Smooth muscle cell (in vitro differentiated cells): ENCODE measurements around the gene ALKAL2. TPM values are rescaled to one million over a fixed set of nuclear protein-coding genes. Genes with fewer than 3 reads are reported as not detected.

ENCODE experiments used
- DNase-seq: peaks from one replicate; lab custom pipeline; 2025; ENCODE audit not compliant: unreplicated experiment; lab: John Stamatoyannopoulos, UW
- H2AFZ ChIP-seq: fragments of 200-600 bp; sonication (generic); 2 replicates; pipeline ENCODE4 v1.6.0; 2016; ENCODE audit warnings: antibody characterized with exemption, low read depth, mild to moderate bottlenecking
- H3F3A ChIP-seq: fragments of 200-600 bp; sonication (generic); 2 replicates; pipeline ENCODE4 v1.6.0; 2017; ENCODE audit warnings: antibody characterized with exemption, low read depth
- H3K27ac ChIP-seq: fragments of 200-600 bp; sonication (generic); 2 replicates; pipeline ENCODE4 v1.5.1; 2016; ENCODE audit warnings: low read depth, mild to moderate bottlenecking
- H3K27me3 ChIP-seq: fragments of 200-600 bp; sonication (generic); 2 replicates; pipeline ENCODE4 v1.6.1; 2016; ENCODE audit warnings: low read depth, mild to moderate bottlenecking
- H3K36me3 ChIP-seq: fragments of 200-600 bp; sonication (generic); 2 replicates; pipeline ENCODE4 v1.5.1; 2016; ENCODE audit warnings: low read depth
- H3K4me1 ChIP-seq: fragments of 200-600 bp; sonication (generic); 2 replicates; pipeline ENCODE4 v1.5.1; 2016; ENCODE audit warnings: low read depth
- H3K4me2 ChIP-seq: fragments of 200-600 bp; sonication (generic); 2 replicates; pipeline ENCODE4 v1.6.0; 2016; ENCODE audit warnings: mild to moderate bottlenecking
- H3K4me3 ChIP-seq: fragments of 200-600 bp; sonication (generic); 2 replicates; pipeline ENCODE4 v1.5.1; 2016; ENCODE audit warnings: mild to moderate bottlenecking
- H3K79me2 ChIP-seq: fragments of 200-600 bp; sonication (generic); 2 replicates; pipeline ENCODE4 v1.6.0; 2016; ENCODE audit warnings: low read depth, mild to moderate bottlenecking
- H3K9ac ChIP-seq: fragments of 200-600 bp; sonication (generic); 2 replicates; pipeline ENCODE4 v1.6.0; 2016; ENCODE audit warnings: low read depth
- H3K9me3 ChIP-seq: fragments of 200-600 bp; sonication (generic); replicated peaks from 2 replicates; pipeline ENCODE4 v1.5.1; 2016; ENCODE audit warnings: low read depth
- H4K20me1 ChIP-seq: fragments of 200-600 bp; sonication (generic); 2 replicates; pipeline ENCODE4 v1.6.0; 2016; ENCODE audit warnings: low read depth
- WGBS: methylation state at CpG from one replicate; pipeline ENCODE4 v1.1.7; 2016; ENCODE audit warnings: low lambda C conversion rate; 5-methylcytosine and 5-hydroxymethylcytosine counted together
- polyA plus RNA-seq: library from polyadenylated mRNA; unstranded; fragments of >200 nt; fragmentation: Nextera tagmentation; extraction: Ambion mirVana; gene quantifications from 2 replicates; pipeline ENCODE4 v1.2.1, GENCODE V29; 2016
- total RNA-seq: library from RNA; depleted of rRNA; stranded (reverse); fragments of >200 nt; gene quantifications from 2 replicates; pipeline ENCODE4 v1.2.3, GENCODE V29; 2014
- TF ChIP-seq, protein P1 (sequence below): fragments of 200-600 bp; sonication (generic); IDR thresholded peaks from 2 replicates; pipeline ENCODE4 v1.5.1; 2017; ENCODE audit warnings: borderline replicate concordance, mild to moderate bottlenecking, antibody characterized with exemption; ENCODE audit not compliant: insufficient read depth, poor library complexity, severe bottlenecking

ALKAL2 gene
- total and polyA plus RNA-seq, 2 experiments from 2014 or later, result 0.58 to 0.67 TPM

DNA sequence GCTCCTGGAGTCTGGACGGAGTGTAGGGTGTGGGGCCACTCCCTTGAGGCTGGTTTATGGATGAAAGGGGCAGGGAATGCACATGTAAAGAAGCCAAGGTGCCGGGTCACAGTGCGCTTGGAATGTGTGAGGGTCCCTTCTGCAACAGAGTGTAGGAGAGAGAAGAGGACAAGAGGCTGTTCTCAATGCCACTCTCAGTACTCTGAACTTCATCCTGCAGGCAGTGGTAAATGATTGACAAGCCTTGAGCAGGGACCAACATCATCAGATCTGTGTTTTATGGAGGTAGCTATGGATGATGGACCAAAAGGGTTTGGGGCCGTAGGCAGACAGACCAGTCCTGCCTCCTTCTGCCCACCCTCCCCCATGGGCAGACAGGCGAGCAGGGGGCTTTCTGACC lies 7.2 kb upstream of the ALKAL2 start:
- H4K20me1 ChIP-seq, result no peaks in the 10 kb centered on the region
- 88% methylated on average over 5 of the region's 5 CpGs for WGBS
- H3K4me1 ChIP-seq, result no peaks in the 10 kb centered on the region
- H3K36me3 ChIP-seq, result no peaks in the 10 kb centered on the region
- no peaks in the 10 kb centered on the region for H3K9me3 ChIP-seq
- H3F3A ChIP-seq, result no peaks in the 10 kb centered on the region
- peaks cover 35% of the 10 kb centered on the region for H3K27me3 ChIP-seq
- DNase-seq, result no peak
- no peak overlapping the region for H2AFZ ChIP-seq
- TF ChIP-seq, protein P1, sequence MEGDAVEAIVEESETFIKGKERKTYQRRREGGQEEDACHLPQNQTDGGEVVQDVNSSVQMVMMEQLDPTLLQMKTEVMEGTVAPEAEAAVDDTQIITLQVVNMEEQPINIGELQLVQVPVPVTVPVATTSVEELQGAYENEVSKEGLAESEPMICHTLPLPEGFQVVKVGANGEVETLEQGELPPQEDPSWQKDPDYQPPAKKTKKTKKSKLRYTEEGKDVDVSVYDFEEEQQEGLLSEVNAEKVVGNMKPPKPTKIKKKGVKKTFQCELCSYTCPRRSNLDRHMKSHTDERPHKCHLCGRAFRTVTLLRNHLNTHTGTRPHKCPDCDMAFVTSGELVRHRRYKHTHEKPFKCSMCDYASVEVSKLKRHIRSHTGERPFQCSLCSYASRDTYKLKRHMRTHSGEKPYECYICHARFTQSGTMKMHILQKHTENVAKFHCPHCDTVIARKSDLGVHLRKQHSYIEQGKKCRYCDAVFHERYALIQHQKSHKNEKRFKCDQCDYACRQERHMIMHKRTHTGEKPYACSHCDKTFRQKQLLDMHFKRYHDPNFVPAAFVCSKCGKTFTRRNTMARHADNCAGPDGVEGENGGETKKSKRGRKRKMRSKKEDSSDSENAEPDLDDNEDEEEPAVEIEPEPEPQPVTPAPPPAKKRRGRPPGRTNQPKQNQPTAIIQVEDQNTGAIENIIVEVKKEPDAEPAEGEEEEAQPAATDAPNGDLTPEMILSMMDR, result no peak
- H3K4me2 ChIP-seq, result no peak overlapping the region
- no peak overlapping the region for H3K4me3 ChIP-seq
- no peaks in the 10 kb centered on the region for H3K79me2 ChIP-seq
- no peak overlapping the region for H3K27ac ChIP-seq
- H3K9ac ChIP-seq, result no peak overlapping the region

DNA sequence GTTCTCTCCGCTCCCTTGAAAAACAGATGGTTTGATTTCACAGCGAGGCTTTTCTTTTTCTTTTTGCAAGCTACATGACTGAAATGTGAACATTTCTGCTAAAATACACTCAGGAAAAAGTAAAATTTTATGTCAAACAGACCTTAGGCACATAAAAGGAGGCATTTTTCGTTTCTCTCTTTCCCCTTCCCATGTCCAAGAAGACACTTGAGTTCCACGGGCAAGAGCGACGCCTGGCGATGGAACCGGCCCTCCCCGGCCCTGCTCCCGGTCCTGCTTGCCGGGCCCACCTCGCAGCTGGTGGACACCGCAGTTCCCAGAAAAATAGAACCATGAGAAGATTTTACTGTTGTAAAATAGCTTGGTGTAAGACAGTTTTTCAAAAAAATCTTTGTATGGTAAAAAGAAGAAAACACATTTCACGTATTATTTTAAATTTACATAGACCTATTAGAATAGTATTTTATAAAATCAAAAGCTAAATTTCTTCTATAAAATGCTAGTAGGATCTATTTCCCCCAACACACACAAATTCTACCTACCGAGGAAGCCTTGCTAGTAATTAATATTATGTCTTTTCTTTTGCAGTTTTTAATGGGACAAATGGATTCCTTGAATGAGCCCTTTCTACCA lies 2.3 kb upstream of the ALKAL2 start:
- Histone ChIP-seq H3K4me3 (peak overlapping the region; percentile 65), H3K27me3 (peaks cover 70% of the 10 kb centered on the region), H3K4me1 (peaks cover 16% of the 10 kb centered on the region), H3K36me3 (no peaks in the 10 kb centered on the region), H4K20me1 (peaks cover 22% of the 10 kb centered on the region), H3F3A (peaks cover 8% of the 10 kb centered on the region), H2AFZ (peak overlapping the region; percentile 57), H3K9ac (no peak overlapping the region), H3K27ac (no peak overlapping the region), H3K9me3 (no peaks in the 10 kb centered on the region), H3K79me2 (no peaks in the 10 kb centered on the region), H3K4me2 (peak overlapping the region; percentile 95)
- TF ChIP-seq, protein P1, result peak; percentile 74
- peak; percentile 12 for DNase-seq
- WGBS, result 6% methylated on average over 15 of the region's 15 CpGs

DNA sequence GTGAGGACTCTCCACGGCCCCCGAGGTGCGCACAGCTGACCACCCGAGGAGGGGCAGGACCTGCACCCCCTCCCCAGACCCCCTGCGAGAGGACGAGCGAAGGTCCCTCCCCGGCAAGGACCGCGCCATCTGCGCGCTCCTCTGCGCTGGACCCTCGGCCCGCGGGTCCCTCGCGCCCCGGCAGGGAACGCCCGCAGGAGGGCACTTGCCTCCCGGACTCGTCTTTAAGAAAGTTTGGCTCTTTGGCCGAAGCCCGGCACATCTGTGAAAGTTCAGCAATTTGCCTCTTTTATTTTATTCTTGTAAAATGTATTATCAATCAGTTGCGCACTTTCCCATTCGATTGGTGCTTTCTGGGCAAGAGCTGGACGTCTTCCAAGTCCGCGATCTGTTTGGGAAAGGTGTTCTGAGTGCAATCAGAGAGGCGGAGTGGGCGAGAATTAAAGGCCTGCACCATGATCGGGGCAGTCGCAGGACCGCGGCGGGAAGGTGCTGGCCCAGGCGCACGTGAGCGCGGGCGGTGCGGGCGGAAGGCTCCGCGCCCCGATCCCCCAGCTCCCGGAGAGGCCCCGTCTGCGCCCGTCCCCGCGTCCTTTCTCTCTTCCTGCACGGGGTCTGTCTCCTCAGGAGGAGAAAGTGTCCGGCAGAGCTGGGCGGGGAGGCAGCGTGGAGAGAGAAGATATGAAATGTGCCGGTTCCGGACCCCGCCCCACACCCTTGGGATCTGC lies 1.6 kb upstream of the ALKAL2 start:
- Histone ChIP-seq H3K9ac (no peak overlapping the region), H3K79me2 (no peaks in the 10 kb centered on the region), H3K4me2 (peak overlapping the region; percentile 95), H3K27ac (no peak overlapping the region), H3K9me3 (no peaks in the 10 kb centered on the region), H2AFZ (peak overlapping the region; percentile 57), H3K4me1 (peaks cover 16% of the 10 kb centered on the region), H3K4me3 (peak overlapping the region; percentile 65), H4K20me1 (peaks cover 29% of the 10 kb centered on the region), H3K27me3 (peaks cover 76% of the 10 kb centered on the region), H3F3A (peaks cover 8% of the 10 kb centered on the region), H3K36me3 (no peaks in the 10 kb centered on the region)
- TF ChIP-seq, protein P1, result no peak
- 2% methylated on average over 56 of the region's 60 CpGs for WGBS
- no peak for DNase-seq
